Measurements from ENCODE around the gene PTGS2.

The PTGS2 gene

GRCh38 chr1:186681801-186682200, 1.6 kb upstream of the PTGS2 start:
- TF ChIP-seq GATA2 (IDR thresholded peaks at IDR 0.05; ENCODE audit: low read depth, low read length): no peak
- TF ChIP-seq GATA3 (IDR thresholded peaks at IDR 0.05; ENCODE audit: low read depth, low read length): no peak

GRCh38 chr1:186681121-186681520, 898 bp upstream of the PTGS2 start:
- no peak for TF ChIP-seq GATA3 (IDR thresholded peaks at IDR 0.05; ENCODE audit: low read depth, low read length)
- TF ChIP-seq GATA2 (IDR thresholded peaks at IDR 0.05; ENCODE audit: low read depth, low read length): no peak

GRCh38 chr1:186679924-186680244, 339 bp downstream of the PTGS2 start:
- no peak for TF ChIP-seq GATA3 (IDR thresholded peaks at IDR 0.05; ENCODE audit: low read depth, low read length)
- no peak for TF ChIP-seq GATA2 (IDR thresholded peaks at IDR 0.05; ENCODE audit: low read depth, low read length)

GRCh38 chr1:186678155-186678554, 2.1 kb downstream of the PTGS2 start:
- TF ChIP-seq GATA3 (IDR thresholded peaks at IDR 0.05; ENCODE audit: low read depth, low read length) (no peak), GATA2 (IDR thresholded peaks at IDR 0.05; ENCODE audit: low read depth, low read length) (no peak)

- TF ChIP-seq GATA2 (IDR thresholded peaks at IDR 0.05; ENCODE audit: low read depth, low read length): no peak
- no peak for TF ChIP-seq GATA3 (IDR thresholded peaks at IDR 0.05; ENCODE audit: low read depth, low read length)
Observed at GRCh38 chr1:186672596-186672995, 7.6 kb downstream of the PTGS2 start.

- TF ChIP-seq GATA2 (IDR thresholded peaks at IDR 0.05; ENCODE audit: low read depth, low read length): no peak
- TF ChIP-seq GATA3 (IDR thresholded peaks at IDR 0.05; ENCODE audit: low read depth, low read length): no peak
Observed at GRCh38 chr1:186672131-186672530, 8.1 kb downstream of the PTGS2 start.

GRCh38 chr1:186671136-186671825, 8.9 kb downstream of the PTGS2 start:
- TF ChIP-seq GATA2 (IDR thresholded peaks at IDR 0.05; ENCODE audit: low read depth, low read length): no peak
- no peak for TF ChIP-seq GATA3 (IDR thresholded peaks at IDR 0.05; ENCODE audit: low read depth, low read length)

GRCh38 chr1:186670297-186671135, 9.7 kb downstream of the PTGS2 start:
- no peak for TF ChIP-seq GATA3 (IDR thresholded peaks at IDR 0.05; ENCODE audit: low read depth, low read length)
- no peak for TF ChIP-seq GATA2 (IDR thresholded peaks at IDR 0.05; ENCODE audit: low read depth, low read length)

GRCh38 chr1:186662752-186663151, 17.5 kb downstream of the PTGS2 start:
- TF ChIP-seq GATA2 (IDR thresholded peaks at IDR 0.05; ENCODE audit: low read depth, low read length) (no peak), GATA3 (IDR thresholded peaks at IDR 0.05; ENCODE audit: low read depth, low read length) (no peak)

- no peak for TF ChIP-seq GATA2 (IDR thresholded peaks at IDR 0.05; ENCODE audit: low read depth, low read length)
- no peak for TF ChIP-seq GATA3 (IDR thresholded peaks at IDR 0.05; ENCODE audit: low read depth, low read length)
Observed at GRCh38 chr1:186659890-186660341, 20.3 kb downstream of the PTGS2 start.

GRCh38 chr1:186658999-186659398, 21.2 kb downstream of the PTGS2 start:
- TF ChIP-seq GATA2 (IDR thresholded peaks at IDR 0.05; ENCODE audit: low read depth, low read length): no peak
- TF ChIP-seq GATA3 (IDR thresholded peaks at IDR 0.05; ENCODE audit: low read depth, low read length): no peak

GRCh38 chr1:186657481-186657880, 22.7 kb downstream of the PTGS2 start:
- TF ChIP-seq GATA2 (IDR thresholded peaks at IDR 0.05; ENCODE audit: low read depth, low read length) (no peak), GATA3 (IDR thresholded peaks at IDR 0.05; ENCODE audit: low read depth, low read length) (no peak)

GRCh38 chr1:186655876-186656275, 24.3 kb downstream of the PTGS2 start:
- no peak for TF ChIP-seq GATA3 (IDR thresholded peaks at IDR 0.05; ENCODE audit: low read depth, low read length)

- TF ChIP-seq GATA2 (IDR thresholded peaks at IDR 0.05; ENCODE audit: low read depth, low read length) (no peak), GATA3 (IDR thresholded peaks at IDR 0.05; ENCODE audit: low read depth, low read length) (no peak)
Observed at GRCh38 chr1:186654741-186655140, 25.5 kb downstream of the PTGS2 start.

- TF ChIP-seq GATA2 (IDR thresholded peaks at IDR 0.05; ENCODE audit: low read depth, low read length) (no peak), GATA3 (IDR thresholded peaks at IDR 0.05; ENCODE audit: low read depth, low read length) (no peak)
Observed at GRCh38 chr1:186653312-186653711, 26.9 kb downstream of the PTGS2 start.
